ENCODE data around the gene CD83. TPM values are rescaled to one million over a fixed set of nuclear protein-coding genes. Genes with fewer than 3 reads are reported as not detected.

The CD83 gene
- total RNA-seq, 1 experiment from 2014 or later, result 7.0 TPM

- Histone ChIP-seq H3K9me3 (ENCODE audit: control insufficient read depth, low read depth, low read length) (no peaks in the 10 kb centered on the region), H2AFZ (ENCODE audit: low read length) (no peak overlapping the region), H4K5ac (ENCODE audit: insufficient read length, low read depth, low read length) (no peak overlapping the region), H3K14ac (ENCODE audit: insufficient read depth, low read length) (no peak overlapping the region), H3K79me1 (ENCODE audit: insufficient read depth, low read depth, low read length, poor library complexity, severe bottlenecking) (no peaks in the 10 kb centered on the region), H3K18ac (ENCODE audit: insufficient read length, low read depth, low read length) (no peak overlapping the region), H2BK15ac (ENCODE audit: low read depth, low read length) (no peak overlapping the region), H4K20me1 (ENCODE audit: control insufficient read depth, insufficient read depth, insufficient read length) (no peaks in the 10 kb centered on the region), H3K4ac (ENCODE audit: low read depth, low read length) (no peak overlapping the region), H3K79me2 (ENCODE audit: insufficient read depth, low read length) (no peaks in the 10 kb centered on the region), H2BK120ac (ENCODE audit: low read depth, low read length, poor library complexity, severe bottlenecking) (no peak overlapping the region), H3K4me1 (ENCODE audit: insufficient read depth, low read length) (peaks cover 12% of the 10 kb centered on the region; the same call in 1 of the 2 replicates), H2BK12ac (ENCODE audit: insufficient read length, low read depth, low read length) (no peak overlapping the region), H3K56ac (ENCODE audit: insufficient read length, low read depth, low read length) (no peak overlapping the region), H3K4me2 (ENCODE audit: insufficient read depth, insufficient read length, low read length) (no peak overlapping the region), H4K8ac (replicated peaks; ENCODE audit: insufficient read length, low read depth, low read length) (no peak overlapping the region), H3K27ac (ENCODE audit: insufficient read length, low read depth, low read length) (no peak overlapping the region), H3K9ac (ENCODE audit: extremely low read depth, insufficient read length, low read length) (no peak overlapping the region), H3T11ph (ENCODE audit: low read length) (no peak overlapping the region), H3K27me3 (ENCODE audit: insufficient read depth, low read length) (no peaks in the 10 kb centered on the region), H2AK5ac (ENCODE audit: insufficient read length, low read length) (no peak overlapping the region), H2BK20ac (ENCODE audit: low read depth, low read length, poor library complexity, severe bottlenecking) (no peak overlapping the region), H3K23ac (ENCODE audit: insufficient read length, low read depth, low read length) (no peak overlapping the region), H3K23me2 (ENCODE audit: insufficient read length, low read depth, low read length, poor library complexity, severe bottlenecking) (no peaks in the 10 kb centered on the region), H2BK5ac (ENCODE audit: insufficient read length, low read length) (no peak overlapping the region), H4K91ac (ENCODE audit: insufficient read length, low read depth, low read length) (no peak overlapping the region)
- no peaks in the 10 kb centered on the region; a peak in 2 of 7 replicates for H3K36me3 Mint-ChIP-seq (ENCODE audit: insufficient read depth in 1 of 3, low read depth in 3 of 3)
- DNase-seq, result no peak
- no peaks in the 10 kb centered on the region for H3K9me3 Mint-ChIP-seq
- H3K4me3 Mint-ChIP-seq, result peak overlapping the region in 1 of 2 experiments; percentile 66; a peak in 2 of 5 replicates
- peak overlapping the region; percentile 32 to 94 (median 55); a peak in 3 of 7 replicates for H3K27ac Mint-ChIP-seq
- H3K27me3 Mint-ChIP-seq (ENCODE audit: low read depth), result no peaks in the 10 kb centered on the region
- whole genome bisulfite sequencing (ENCODE audit: extremely low coverage, insufficient read length, low lambda C conversion rate), result no CpG with 5 or more reads among the region's 4 CpGs
- peaks cover 29 to 30% of the 10 kb centered on the region in 2 experiments for H3K4me1 Mint-ChIP-seq
- TF ChIP-seq CTCF (conservative IDR thresholded peaks at IDR 0.05), result no peak
Measured at GRCh38 chr6:14128746-14129145, 11.2 kb downstream of the CD83 start.
